ENCODE data around the gene LZTFL1. TPM values are rescaled to one million over a fixed set of nuclear protein-coding genes. Genes with fewer than 3 reads are reported as not detected.
"Not testable (repeated sequence)": the region's sequence is repeated elsewhere in the genome, so short reads cannot be mapped to it uniquely, and the experiment has no call there.

Gene LZTFL1
- total RNA-seq, 2 experiments from 2014 or later: 6.1 to 9.3 TPM

- Mint-ChIP-seq H3K4me3 (no peak overlapping the region), H3K27me3 (peaks cover 73% of the 10 kb centered on the region), H3K36me3 (peaks cover 36% of the 10 kb centered on the region), H3K9me3 (ENCODE audit: low read depth) (peaks cover 14% of the 10 kb centered on the region), H3K27ac (no peak overlapping the region), H3K4me1 (peaks cover 38% of the 10 kb centered on the region)
- CTCF ChIA-PET: no interaction called here
- ATAC-seq (no peak), DNase-seq (no peak)
Observed at GRCh38 chr3:45858809-45859543, 17.1 kb upstream of the LZTFL1 start.

- H3K27ac Mint-ChIP-seq; H3K4me3 Mint-ChIP-seq; ATAC-seq; DNase-seq; H3K9me3 Mint-ChIP-seq (ENCODE audit: low read depth): not testable (repeated sequence)
- H3K4me1 Mint-ChIP-seq: peaks cover 37% of the 10 kb centered on the region
- peaks cover 66% of the 10 kb centered on the region for H3K27me3 Mint-ChIP-seq
- H3K36me3 Mint-ChIP-seq: peaks cover 18% of the 10 kb centered on the region
- CTCF ChIA-PET: interaction anchor here (1.7 kb wide), 1 partner anchor 8 kb away, joined by 3 read pairs; no protein-coding TSS in a partner anchor
Observed at GRCh38 chr3:45857024-45857423, 15.1 kb upstream of the LZTFL1 start.

GRCh38 chr3:45856323-45856722 lies 14.4 kb upstream of the LZTFL1 start:
- not testable (repeated sequence) for ATAC-seq; H3K27ac Mint-ChIP-seq; DNase-seq; H3K4me3 Mint-ChIP-seq; H3K9me3 Mint-ChIP-seq (ENCODE audit: low read depth)
- H3K36me3 Mint-ChIP-seq: peaks cover 18% of the 10 kb centered on the region
- peaks cover 63% of the 10 kb centered on the region for H3K27me3 Mint-ChIP-seq
- H3K4me1 Mint-ChIP-seq: peaks cover 34% of the 10 kb centered on the region
- CTCF ChIA-PET: interaction anchor here (1.7 kb wide), 1 partner anchor 9 kb away, joined by 3 read pairs; no protein-coding TSS in a partner anchor

GRCh38 chr3:45852828-45853227 lies 10.9 kb upstream of the LZTFL1 start:
- Mint-ChIP-seq H3K36me3 (peaks cover 18% of the 10 kb centered on the region), H3K27ac (peak overlapping the region; percentile 57), H3K4me3 (no peak overlapping the region), H3K4me1 (peaks cover 18% of the 10 kb centered on the region), H3K9me3 (ENCODE audit: low read depth) (peaks cover 8% of the 10 kb centered on the region), H3K27me3 (peaks cover 67% of the 10 kb centered on the region)
- DNase-seq (no peak), ATAC-seq (peak; percentile 39)
- CTCF ChIA-PET: interaction anchor here (0.8 to 2.3 kb wide), 6 partner anchors 9 to 344 kb away, joined by 3 to 8 read pairs (median 3); partner anchors contain the start of gene LZTFL1

GRCh38 chr3:45848392-45848791 lies 6.5 kb upstream of the LZTFL1 start:
- ATAC-seq (no peak), DNase-seq (no peak)
- Mint-ChIP-seq H3K27me3 (peaks cover 56% of the 10 kb centered on the region), H3K9me3 (ENCODE audit: low read depth) (no peaks in the 10 kb centered on the region), H3K36me3 (no peaks in the 10 kb centered on the region), H3K27ac (no peak overlapping the region), H3K4me1 (peaks cover 28% of the 10 kb centered on the region), H3K4me3 (no peak overlapping the region)
- CTCF ChIA-PET: interaction anchor here (0.6 kb wide), 1 partner anchor 1277 kb away, joined by 3 read pairs; no protein-coding TSS in a partner anchor

GRCh38 chr3:45844616-45845015 lies 2.7 kb upstream of the LZTFL1 start:
- H3K27me3 Mint-ChIP-seq: peaks cover 42% of the 10 kb centered on the region
- H3K4me1 Mint-ChIP-seq: peaks cover 30% of the 10 kb centered on the region
- peak overlapping the region; percentile 11 for H3K27ac Mint-ChIP-seq
- H3K36me3 Mint-ChIP-seq: no peaks in the 10 kb centered on the region
- H3K4me3 Mint-ChIP-seq: no peak overlapping the region
- H3K9me3 Mint-ChIP-seq (ENCODE audit: low read depth): no peaks in the 10 kb centered on the region
- CTCF ChIA-PET: interaction anchor here (1.4 to 2.4 kb wide), 2 partner anchors 10 to 77 kb away, joined by 3 to 5 read pairs; no protein-coding TSS in a partner anchor
- ATAC-seq (no peak), DNase-seq (no peak)

GRCh38 chr3:45842851-45843625 lies 1.1 kb upstream of the LZTFL1 start:
- ATAC-seq (no peak), DNase-seq (no peak)
- peaks cover 30% of the 10 kb centered on the region for H3K4me1 Mint-ChIP-seq
- H3K4me3 Mint-ChIP-seq: peak overlapping the region; percentile 84
- no peaks in the 10 kb centered on the region for H3K9me3 Mint-ChIP-seq (ENCODE audit: low read depth)
- no peak overlapping the region for H3K27ac Mint-ChIP-seq
- peaks cover 31% of the 10 kb centered on the region for H3K27me3 Mint-ChIP-seq
- CTCF ChIA-PET: interaction anchor here (1.1 to 2.4 kb wide), 9 partner anchors 8 to 80 kb away, joined by 3 to 6 read pairs (median 4); no protein-coding TSS in a partner anchor
- H3K36me3 Mint-ChIP-seq: no peaks in the 10 kb centered on the region

- CTCF ChIA-PET: interaction anchor here (0.6 to 2.6 kb wide), 8 partner anchors 11 to 716 kb away, joined by 3 to 10 read pairs (median 4); no protein-coding TSS in a partner anchor
- ATAC-seq (peak; percentile 59), DNase-seq (no peak)
- peaks cover 15% of the 10 kb centered on the region for H3K27me3 Mint-ChIP-seq
- no peaks in the 10 kb centered on the region for H3K9me3 Mint-ChIP-seq (ENCODE audit: low read depth)
- peaks cover 1% of the 10 kb centered on the region for H3K36me3 Mint-ChIP-seq
- peaks cover 30% of the 10 kb centered on the region for H3K4me1 Mint-ChIP-seq
- H3K27ac Mint-ChIP-seq: peak overlapping the region; percentile 80
- H3K4me3 Mint-ChIP-seq: peak overlapping the region; percentile 84
Observed at GRCh38 chr3:45841420-45841756, 531 bp downstream of the LZTFL1 start.

GRCh38 chr3:45838466-45838865 lies 3.5 kb downstream of the LZTFL1 start:
- CTCF ChIA-PET: no interaction called here
- no peaks in the 10 kb centered on the region for H3K9me3 Mint-ChIP-seq (ENCODE audit: low read depth)

GRCh38 chr3:45832699-45833098 lies 9.2 kb downstream of the LZTFL1 start:
- DNase-seq (no peak), ATAC-seq (no peak)
- no peak overlapping the region for H3K27ac Mint-ChIP-seq
- no peak overlapping the region for H3K4me3 Mint-ChIP-seq
- H3K27me3 Mint-ChIP-seq: no peaks in the 10 kb centered on the region
- CTCF ChIA-PET: interaction anchor here (1.1 to 1.6 kb wide), 5 partner anchors 10 to 97 kb away, joined by 3 to 6 read pairs (median 6); partner anchors contain the start of gene LZTFL1
- no peaks in the 10 kb centered on the region for H3K9me3 Mint-ChIP-seq (ENCODE audit: low read depth)
- peaks cover 4% of the 10 kb centered on the region for H3K4me1 Mint-ChIP-seq
- H3K36me3 Mint-ChIP-seq: peaks cover 5% of the 10 kb centered on the region

More at GRCh38 chr3:45838466-45838865, 3.5 kb downstream of the LZTFL1 start:
- Mint-ChIP-seq H3K4me3 (no peak overlapping the region), H3K27me3 (peaks cover 9% of the 10 kb centered on the region), H3K4me1 (peaks cover 16% of the 10 kb centered on the region), H3K36me3 (peaks cover 1% of the 10 kb centered on the region), H3K27ac (no peak overlapping the region)
- DNase-seq: no peak
- no peak for ATAC-seq

- no peak overlapping the region for H3K4me3 Mint-ChIP-seq
Observed at GRCh38 chr3:45830121-45830520, 11.8 kb downstream of the LZTFL1 start.

GRCh38 chr3:45826908-45827307 lies 15.0 kb downstream of the LZTFL1 start:
- Mint-ChIP-seq H3K4me3 (no peak overlapping the region), H3K27ac (no peak overlapping the region), H3K36me3 (peaks cover 5% of the 10 kb centered on the region), H3K27me3 (no peaks in the 10 kb centered on the region), H3K9me3 (ENCODE audit: low read depth) (no peaks in the 10 kb centered on the region), H3K4me1 (peaks cover 13% of the 10 kb centered on the region)
- ATAC-seq: peak; percentile 30
- CTCF ChIA-PET: interaction anchor here (0.7 to 1.7 kb wide), 5 partner anchors 9 to 252 kb away, joined by 3 to 4 read pairs (median 4); no protein-coding TSS in a partner anchor
- DNase-seq: no peak

More at GRCh38 chr3:45830121-45830520, 11.8 kb downstream of the LZTFL1 start:
- ATAC-seq (no peak), DNase-seq (no peak)
- Mint-ChIP-seq H3K4me1 (peaks cover 13% of the 10 kb centered on the region), H3K9me3 (ENCODE audit: low read depth) (no peaks in the 10 kb centered on the region), H3K27me3 (no peaks in the 10 kb centered on the region), H3K36me3 (peaks cover 5% of the 10 kb centered on the region), H3K27ac (no peak overlapping the region)
- CTCF ChIA-PET: interaction anchor here (0.8 to 1.6 kb wide), 3 partner anchors 23 to 99 kb away, joined by 3 to 4 read pairs (median 4); no protein-coding TSS in a partner anchor

- DNase-seq (no peak), ATAC-seq (no peak)
- peaks cover 10% of the 10 kb centered on the region for H3K4me1 Mint-ChIP-seq
- H3K27me3 Mint-ChIP-seq: no peaks in the 10 kb centered on the region
- CTCF ChIA-PET: interaction anchor here (1.2 to 1.7 kb wide), 3 partner anchors 17 to 253 kb away, joined by 4 read pairs; no protein-coding TSS in a partner anchor
- H3K4me3 Mint-ChIP-seq: no peak overlapping the region
- H3K9me3 Mint-ChIP-seq (ENCODE audit: low read depth): no peaks in the 10 kb centered on the region
- H3K36me3 Mint-ChIP-seq: peaks cover 5% of the 10 kb centered on the region
- no peak overlapping the region for H3K27ac Mint-ChIP-seq
Observed at GRCh38 chr3:45826321-45826720, 15.6 kb downstream of the LZTFL1 start.

All from activated CD8-positive, alpha-beta memory T cell treated with anti-CD3 and anti-CD28 coated beads, Interleukin-2, amount 10 ng/mL, durations not matched to agents 7 days and 5 days (primary cell).